Trophoblast cell (in vitro differentiated cells and primary cell): ENCODE measurements around the gene PACSIN2.

Experiments
- DNase-seq, 2 donors: peaks; one replicate each; pipeline ENCODE4 v3.0.0-alpha.2; 2016
- H2AFZ ChIP-seq: 2 replicates; pipeline ENCODE4 v1.6.1; 2013; ENCODE audit warnings: low read length, moderate library complexity, mild to moderate bottlenecking; ENCODE audit not compliant: insufficient read depth, poor library complexity
- H2AK5ac ChIP-seq: 2 replicates; pipeline ENCODE4 v1.6.1; 2013; ENCODE audit warnings: mild to moderate bottlenecking, low read length
- H2BK120ac ChIP-seq: 2 replicates; pipeline ENCODE4 v1.6.1; 2013; ENCODE audit warnings: low read length, mild to moderate bottlenecking, moderate library complexity; ENCODE audit not compliant: insufficient read depth, poor library complexity
- H2BK12ac ChIP-seq: 2 replicates; pipeline ENCODE4 v1.6.1; 2013; ENCODE audit warnings: mild to moderate bottlenecking, low read length, moderate library complexity
- H2BK5ac ChIP-seq: 2 replicates; pipeline ENCODE4 v1.6.1; 2013; ENCODE audit warnings: low read length, low read depth, moderate library complexity, mild to moderate bottlenecking; ENCODE audit not compliant: poor library complexity
- H3K14ac ChIP-seq: 2 replicates; pipeline ENCODE4 v1.6.1; 2013; ENCODE audit warnings: mild to moderate bottlenecking, low read length
- H3K18ac ChIP-seq: 2 replicates; pipeline ENCODE4 v1.6.1; 2013; ENCODE audit warnings: mild to moderate bottlenecking, low read length
- H3K23ac ChIP-seq: 2 replicates; pipeline ENCODE4 v1.6.1; 2013; ENCODE audit warnings: low read length
- H3K27ac ChIP-seq: 2 replicates; pipeline ENCODE4 v1.5.1; 2013; ENCODE audit warnings: low read depth, mild to moderate bottlenecking, inconsistent platforms, low read length, moderate library complexity
- H3K27me3 ChIP-seq: 2 replicates; pipeline ENCODE4 v1.6.1; 2013; ENCODE audit warnings: inconsistent platforms, mild to moderate bottlenecking, low read length, moderate library complexity; ENCODE audit not compliant: insufficient read depth
- H3K36me3 ChIP-seq, 2 experiments: 1 replicate in 1 of 2; 2 replicates in 1 of 2; pipeline ENCODE4 v1.6.1; 2013; ENCODE audit warnings: low read length in 2 of 2, mild to moderate bottlenecking in 2 of 2, moderate library complexity in 1 of 2; ENCODE audit not compliant: insufficient read depth in 2 of 2, control insufficient read depth in 1 of 2
- H3K4ac ChIP-seq: 2 replicates; pipeline ENCODE4 v1.6.1; 2013; ENCODE audit warnings: low read depth, mild to moderate bottlenecking, low read length, moderate library complexity
- H3K4me1 ChIP-seq, 2 experiments: 1 replicate in 1 of 2; 2 replicates in 1 of 2; pipeline ENCODE4 v1.6.1; 2013; ENCODE audit warnings: low read length in 2 of 2, mild to moderate bottlenecking in 2 of 2, moderate library complexity in 1 of 2; ENCODE audit not compliant: insufficient read depth in 2 of 2, control insufficient read depth in 1 of 2
- H3K4me2 ChIP-seq: 2 replicates; pipeline ENCODE4 v1.6.1; 2013; ENCODE audit warnings: inconsistent platforms, mild to moderate bottlenecking, low read length, moderate library complexity
- H3K4me3 ChIP-seq: 2 replicates; pipeline ENCODE4 v1.5.1; 2013; ENCODE audit warnings: mild to moderate bottlenecking, low read depth, low read length, inconsistent platforms
- H3K79me1 ChIP-seq: one replicate; pipeline ENCODE4 v1.6.1; 2013; ENCODE audit warnings: low read length
- H3K79me2 ChIP-seq: 2 replicates; pipeline ENCODE4 v1.6.1; 2013; ENCODE audit warnings: low read length, mild to moderate bottlenecking; ENCODE audit not compliant: control insufficient read depth, insufficient read depth, poor library complexity
- H3K9ac ChIP-seq: 2 replicates; pipeline ENCODE4 v1.6.1; 2013; ENCODE audit warnings: mild to moderate bottlenecking, low read length
- H3K9me3 ChIP-seq: 2 replicates; pipeline ENCODE4 v1.6.1; 2013; ENCODE audit warnings: low read depth, mild to moderate bottlenecking, control low read depth, inconsistent platforms, low read length; ENCODE audit not compliant: insufficient read depth
- H4K12ac ChIP-seq: 2 replicates; pipeline ENCODE4 v1.6.1; 2013; ENCODE audit warnings: low read depth, mild to moderate bottlenecking, low read length, moderate library complexity
- H4K8ac ChIP-seq: 2 replicates; pipeline ENCODE4 v1.6.1; 2013; ENCODE audit warnings: low read depth, mild to moderate bottlenecking, low read length, moderate library complexity
- H4K91ac ChIP-seq: one replicate; pipeline ENCODE4 v1.6.1; 2013; ENCODE audit warnings: low read depth, mild to moderate bottlenecking, low read length, moderate library complexity
- WGBS: extraction: QIAGEN DNeasy Blood & Tissue Kit; methylation state at CpG from one replicate; pipeline ENCODE4 v1.1.7; 2013; ENCODE audit warnings: missing lambda C conversion rate; ENCODE audit not compliant: insufficient read length, insufficient coverage; ENCODE audit errors: extremely low coverage; 5-methylcytosine and 5-hydroxymethylcytosine counted together

The PACSIN2 gene

GRCh38 chr22:42877158-42877557 lies 137.8 kb downstream of the PACSIN2 start:
- Histone ChIP-seq H3K79me1 (no peaks in the 10 kb centered on the region), H2BK120ac (no peak overlapping the region), H3K23ac (no peak overlapping the region), H4K8ac (no peak overlapping the region), H3K36me3 (peaks cover 87 to 92% of the 10 kb centered on the region in 2 experiments), H3K18ac (no peak overlapping the region), H3K4me1 (no peaks in the 10 kb centered on the region), H3K27me3 (no peaks in the 10 kb centered on the region), H3K9ac (no peak overlapping the region), H4K91ac (no peak overlapping the region), H3K79me2 (no peaks in the 10 kb centered on the region), H4K12ac (no peak overlapping the region), H3K4me2 (no peak overlapping the region), H3K9me3 (peaks cover 6% of the 10 kb centered on the region), H2AFZ (no peak overlapping the region), H3K27ac (no peak overlapping the region), H3K4ac (no peak overlapping the region), H2BK5ac (no peak overlapping the region), H3K14ac (no peak overlapping the region), H2AK5ac (no peak overlapping the region), H3K4me3 (no peak overlapping the region), H2BK12ac (no peak overlapping the region)
- no peak for DNase-seq
- no CpG with 5 or more reads among the region's 8 CpGs for WGBS

GRCh38 chr22:42876041-42876440 lies 138.9 kb downstream of the PACSIN2 start:
- Histone ChIP-seq H3K36me3 (peaks cover 87 to 92% of the 10 kb centered on the region in 2 experiments), H4K91ac (no peak overlapping the region), H2AK5ac (no peak overlapping the region), H4K8ac (no peak overlapping the region), H3K27ac (no peak overlapping the region), H3K9ac (no peak overlapping the region), H2BK120ac (no peak overlapping the region), H3K9me3 (peaks cover 6% of the 10 kb centered on the region), H3K27me3 (no peaks in the 10 kb centered on the region), H3K23ac (no peak overlapping the region), H3K14ac (no peak overlapping the region), H4K12ac (no peak overlapping the region), H2AFZ (no peak overlapping the region), H3K18ac (no peak overlapping the region), H2BK5ac (no peak overlapping the region), H3K4me2 (no peak overlapping the region), H2BK12ac (no peak overlapping the region), H3K4me1 (no peaks in the 10 kb centered on the region), H3K4me3 (no peak overlapping the region), H3K79me1 (no peaks in the 10 kb centered on the region), H3K79me2 (no peaks in the 10 kb centered on the region), H3K4ac (no peak overlapping the region)
- WGBS, result no CpG with 5 or more reads among the region's 17 CpGs
- DNase-seq, result no peak

- Histone ChIP-seq H4K12ac (no peak overlapping the region), H2AK5ac (no peak overlapping the region), H2AFZ (no peak overlapping the region), H3K4ac (no peak overlapping the region), H3K4me1 (peaks cover 0 to under 1% of the 10 kb centered on the region in 2 experiments), H3K18ac (no peak overlapping the region), H3K79me1 (no peaks in the 10 kb centered on the region), H2BK5ac (no peak overlapping the region), H3K36me3 (peaks cover 79 to 86% of the 10 kb centered on the region in 2 experiments), H2BK120ac (no peak overlapping the region), H3K9me3 (peaks cover 6% of the 10 kb centered on the region), H2BK12ac (no peak overlapping the region), H4K91ac (no peak overlapping the region), H3K4me3 (no peak overlapping the region), H4K8ac (no peak overlapping the region), H3K27me3 (no peaks in the 10 kb centered on the region), H3K23ac (no peak overlapping the region), H3K9ac (no peak overlapping the region), H3K79me2 (no peaks in the 10 kb centered on the region), H3K4me2 (no peak overlapping the region), H3K14ac (no peak overlapping the region), H3K27ac (no peak overlapping the region)
- DNase-seq, result no peak
- no CpG with 5 or more reads among the region's 7 CpGs for WGBS
Measured at GRCh38 chr22:42874010-42874409, 140.9 kb downstream of the PACSIN2 start.

- H3K27ac ChIP-seq, result no peak overlapping the region
- H3K18ac ChIP-seq, result no peak overlapping the region
- H3K79me1 ChIP-seq, result no peaks in the 10 kb centered on the region
- H2AFZ ChIP-seq, result no peak overlapping the region
- peaks cover 0 to 6% of the 10 kb centered on the region in 2 experiments for H3K4me1 ChIP-seq
- H4K91ac ChIP-seq, result no peak overlapping the region
- H3K27me3 ChIP-seq, result no peaks in the 10 kb centered on the region
- H4K8ac ChIP-seq, result no peak overlapping the region
- H3K4me2 ChIP-seq, result no peak overlapping the region
- no peak overlapping the region for H3K4ac ChIP-seq
- H2BK5ac ChIP-seq, result no peak overlapping the region
- H2AK5ac ChIP-seq, result no peak overlapping the region
- H2BK12ac ChIP-seq, result no peak overlapping the region
- no peak overlapping the region for H3K23ac ChIP-seq
- peaks cover 4% of the 10 kb centered on the region for H3K9me3 ChIP-seq
- H3K4me3 ChIP-seq, result no peak overlapping the region
- DNase-seq, result no peak
- H3K14ac ChIP-seq, result no peak overlapping the region
- peak overlapping the region; percentile 17 for H4K12ac ChIP-seq
- no peak overlapping the region for H3K9ac ChIP-seq
- no peak overlapping the region for H2BK120ac ChIP-seq
- H3K79me2 ChIP-seq, result no peaks in the 10 kb centered on the region
- peaks cover 77 to 82% of the 10 kb centered on the region in 2 experiments for H3K36me3 ChIP-seq
Measured at GRCh38 chr22:42873356-42873755, 141.6 kb downstream of the PACSIN2 start.
